Large intestine (tissue), 1 donor: ENCODE data around the gene INTS2. TPM values are rescaled to one million over a fixed set of nuclear protein-coding genes. Genes with fewer than 3 reads are reported as not detected.

Source experiments
- polyA plus RNA-seq: library from polyadenylated mRNA; unstranded; fragments of 120-200 nt; gene quantifications from one replicate; pipeline ENCODE4 v1.2.1, GENCODE V29; 2013

INTS2 gene
- polyA plus RNA-seq, 1 donor = 9.0 TPM

Other genes with a start within 250 kb of the INTS2 start
- 6.4 TPM for gene BRIP1, start 64.5 kb downstream of the INTS2 start, polyA plus RNA-seq
- 29.3 TPM for gene MED13, start 137.3 kb upstream of the INTS2 start, polyA plus RNA-seq